Thoracic aorta (tissue), 2 donors: ENCODE measurements around the gene NRM. TPM values are rescaled to one million over a fixed set of nuclear protein-coding genes. Genes with fewer than 3 reads are reported as not detected.
A peak's percentile ranks its signal among the peaks of the same experiment; 100 is the strongest.
"Not testable (repeated sequence)": the region's sequence is repeated elsewhere in the genome, so short reads cannot be mapped to it uniquely, and the experiment has no call there.

ENCODE experiments used
- ATAC-seq: fragments of 150-250 bp; one replicate; pipeline ENCODE4 v1.8.0; 2017; ENCODE audit warnings: low read depth; ENCODE audit not compliant: insufficient number of reproducible peaks, low FRiP score
- DNase-seq: peaks from one replicate; pipeline ENCODE4 v3.0.0-alpha.2; 2020; ENCODE audit warnings: low spot score
- H3K27ac ChIP-seq, 2 donors: fragments of 200-600 bp; sonication (generic); 1 replicate in 1 of 2; 2 replicates in 1 of 2; pipeline ENCODE4 v1.5.1; 2016; ENCODE audit warnings: mild to moderate bottlenecking in 2 of 2, moderate library complexity in 2 of 2
- H3K27me3 ChIP-seq: fragments of 200-600 bp; sonication (generic); replicated peaks from 2 replicates; pipeline ENCODE4 v1.6.0; 2016; ENCODE audit warnings: mild to moderate bottlenecking; ENCODE audit not compliant: insufficient read depth
- H3K36me3 ChIP-seq: fragments of 200-600 bp; sonication (generic); one replicate; pipeline ENCODE4 v1.5.1; 2016
- H3K4me1 ChIP-seq, 2 donors: fragments of 200-600 bp; sonication (generic); 1 replicate in 1 of 2; 2 replicates in 1 of 2; pipeline versions ENCODE4 v1.5.1 to v1.6.0; 2016; ENCODE audit warnings: low read depth in 2 of 2, mild to moderate bottlenecking in 1 of 2; ENCODE audit not compliant: control insufficient read depth in 1 of 2
- H3K4me3 ChIP-seq: fragments of 200-600 bp; sonication (generic); 2 replicates; pipeline ENCODE4 v1.5.1; 2016; ENCODE audit warnings: mild to moderate bottlenecking
- H3K9me3 ChIP-seq: fragments of 200-600 bp; sonication (generic); 2 replicates; pipeline ENCODE4 v1.5.1; 2016
- total RNA-seq, 2 donors: library from RNA; depleted of rRNA; stranded (reverse); fragments of >200 nt; gene quantifications; one replicate each; pipeline versions ENCODE4 v1.1.0 to v1.2.3, GENCODE V29; 2016
- TF ChIP-seq, protein P1 (sequence below): fragments of 200-600 bp; sonication (generic); IDR thresholded peaks from one replicate; pipeline ENCODE4 v1.5.1; 2019; ENCODE audit warnings: antibody characterized with exemption

NRM gene
- total RNA-seq, 2 donors from 2014 or later: 2.3 to 17.1 TPM

DNA sequence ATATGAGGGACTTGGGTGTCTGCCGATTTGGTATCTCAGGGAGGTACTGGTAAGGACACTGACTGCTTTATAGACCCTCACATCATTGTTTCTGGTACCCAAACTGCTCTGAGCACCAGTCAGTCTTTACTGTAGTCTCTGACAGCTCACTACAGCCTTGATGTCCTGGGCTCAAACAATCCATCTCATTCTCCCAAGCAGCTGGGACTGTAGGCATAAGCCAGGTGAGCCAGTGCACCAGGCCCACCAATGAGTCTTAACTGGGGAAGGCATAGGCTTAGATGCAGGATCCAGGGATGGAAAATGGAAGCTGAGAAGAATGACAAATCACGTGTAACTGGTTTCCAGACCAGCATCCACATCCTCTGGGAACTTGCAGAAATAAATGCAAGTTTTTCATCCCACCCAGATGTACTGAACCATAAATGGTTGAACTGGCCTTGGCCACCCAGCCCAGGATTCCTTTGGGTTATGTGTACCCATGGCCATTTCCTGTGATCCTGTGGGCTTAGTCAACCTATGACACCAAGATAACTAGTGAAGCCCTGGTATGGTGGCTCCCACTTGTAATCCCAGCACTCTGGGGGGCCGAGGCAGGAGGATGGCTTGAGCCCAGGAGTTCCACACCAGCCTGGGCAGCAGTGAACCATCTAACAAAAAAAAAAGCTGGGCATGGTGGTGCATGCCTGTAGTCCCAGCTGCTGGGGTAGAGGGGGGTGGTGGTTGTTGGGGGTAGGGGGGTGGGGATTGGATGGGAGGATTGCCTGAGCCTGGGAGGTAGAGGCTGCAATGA, 35.1 kb upstream of the NRM start:
- H3K4me1 ChIP-seq: peaks cover 12 to 60% of the 10 kb centered on the region in 2 donors
- no peaks in the 10 kb centered on the region for H3K9me3 ChIP-seq
- ATAC-seq (no peak), DNase-seq (no peak)
- no peaks in the 10 kb centered on the region for H3K27me3 ChIP-seq
- H3K36me3 ChIP-seq: peaks cover 67% of the 10 kb centered on the region
- peak overlapping the region; percentile 26 to 40 for H3K27ac ChIP-seq
- TF ChIP-seq, protein P1, sequence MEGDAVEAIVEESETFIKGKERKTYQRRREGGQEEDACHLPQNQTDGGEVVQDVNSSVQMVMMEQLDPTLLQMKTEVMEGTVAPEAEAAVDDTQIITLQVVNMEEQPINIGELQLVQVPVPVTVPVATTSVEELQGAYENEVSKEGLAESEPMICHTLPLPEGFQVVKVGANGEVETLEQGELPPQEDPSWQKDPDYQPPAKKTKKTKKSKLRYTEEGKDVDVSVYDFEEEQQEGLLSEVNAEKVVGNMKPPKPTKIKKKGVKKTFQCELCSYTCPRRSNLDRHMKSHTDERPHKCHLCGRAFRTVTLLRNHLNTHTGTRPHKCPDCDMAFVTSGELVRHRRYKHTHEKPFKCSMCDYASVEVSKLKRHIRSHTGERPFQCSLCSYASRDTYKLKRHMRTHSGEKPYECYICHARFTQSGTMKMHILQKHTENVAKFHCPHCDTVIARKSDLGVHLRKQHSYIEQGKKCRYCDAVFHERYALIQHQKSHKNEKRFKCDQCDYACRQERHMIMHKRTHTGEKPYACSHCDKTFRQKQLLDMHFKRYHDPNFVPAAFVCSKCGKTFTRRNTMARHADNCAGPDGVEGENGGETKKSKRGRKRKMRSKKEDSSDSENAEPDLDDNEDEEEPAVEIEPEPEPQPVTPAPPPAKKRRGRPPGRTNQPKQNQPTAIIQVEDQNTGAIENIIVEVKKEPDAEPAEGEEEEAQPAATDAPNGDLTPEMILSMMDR: no peak
- no peak overlapping the region for H3K4me3 ChIP-seq

DNA sequence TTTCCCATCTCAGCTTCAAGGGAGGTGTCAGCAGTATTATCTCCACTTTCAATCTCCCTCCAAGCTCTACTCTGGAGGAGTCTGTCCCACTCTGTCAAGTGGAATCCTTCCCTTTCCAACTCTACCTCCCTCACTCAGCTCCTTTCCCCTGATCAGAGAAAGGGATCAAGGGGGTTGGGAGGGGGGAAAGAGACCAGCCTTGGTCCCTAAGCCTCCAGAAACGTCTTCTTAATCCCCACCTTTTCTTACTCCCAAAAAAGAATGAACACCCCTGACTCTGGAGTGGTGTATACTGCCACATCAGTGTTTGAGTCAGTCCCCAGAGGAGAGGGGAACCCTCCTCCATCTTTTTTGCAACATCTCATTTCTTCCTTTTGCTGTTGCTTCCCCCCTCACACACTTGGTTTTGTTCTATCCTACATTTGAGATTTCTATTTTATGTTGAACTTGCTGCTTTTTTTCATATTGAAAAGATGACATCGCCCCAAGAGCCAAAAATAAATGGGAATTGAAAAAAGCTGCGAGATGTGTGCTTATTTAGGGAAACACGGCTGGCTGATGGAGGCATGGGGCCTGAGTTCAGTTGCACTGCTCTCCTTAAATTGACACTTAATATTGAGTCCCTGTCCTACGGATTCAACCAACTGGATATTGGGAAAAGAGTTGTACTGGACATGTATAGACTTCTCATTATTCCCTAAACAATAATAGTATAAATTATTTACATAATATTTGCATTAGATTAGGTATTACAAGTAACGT, 34.3 kb upstream of the NRM start:
- Histone ChIP-seq H3K27ac (peak overlapping the region in 1 of 2 donors; percentile 40), H3K9me3 (no peaks in the 10 kb centered on the region), H3K4me3 (no peak overlapping the region), H3K27me3 (no peaks in the 10 kb centered on the region), H3K4me1 (peaks cover 12 to 56% of the 10 kb centered on the region in 2 donors), H3K36me3 (peaks cover 58% of the 10 kb centered on the region)
- no peak for ATAC-seq
- no peak for DNase-seq
- TF ChIP-seq, protein P1: no peak

DNA sequence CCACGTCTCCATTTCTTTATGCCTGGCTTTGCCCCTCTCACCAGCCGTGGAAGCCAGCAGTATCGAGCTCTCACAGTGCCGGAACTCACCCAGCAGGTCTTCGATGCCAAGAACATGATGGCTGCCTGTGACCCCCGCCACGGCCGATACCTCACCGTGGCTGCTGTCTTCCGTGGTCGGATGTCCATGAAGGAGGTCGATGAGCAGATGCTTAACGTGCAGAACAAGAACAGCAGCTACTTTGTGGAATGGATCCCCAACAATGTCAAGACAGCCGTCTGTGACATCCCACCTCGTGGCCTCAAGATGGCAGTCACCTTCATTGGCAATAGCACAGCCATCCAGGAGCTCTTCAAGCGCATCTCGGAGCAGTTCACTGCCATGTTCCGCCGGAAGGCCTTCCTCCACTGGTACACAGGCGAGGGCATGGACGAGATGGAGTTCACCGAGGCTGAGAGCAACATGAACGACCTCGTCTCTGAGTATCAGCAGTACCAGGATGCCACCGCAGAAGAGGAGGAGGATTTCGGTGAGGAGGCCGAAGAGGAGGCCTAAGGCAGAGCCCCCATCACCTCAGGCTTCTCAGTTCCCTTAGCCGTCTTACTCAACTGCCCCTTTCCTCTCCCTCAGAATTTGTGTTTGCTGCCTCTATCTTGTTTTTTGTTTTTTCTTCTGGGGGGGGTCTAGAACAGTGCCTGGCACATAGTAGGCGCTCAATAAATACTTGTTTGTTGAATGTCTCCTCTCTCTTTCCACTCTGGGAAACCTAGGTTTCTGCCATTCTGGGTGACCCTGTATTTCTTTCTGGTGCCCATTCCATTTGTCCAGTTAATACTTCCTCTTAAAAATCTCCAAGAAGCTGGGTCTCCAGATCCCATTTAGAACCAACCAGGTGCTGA, 33.3 kb upstream of the NRM start:
- not testable (repeated sequence) for DNase-seq, ATAC-seq, H3K27me3 ChIP-seq, H3K9me3 ChIP-seq, H3K4me3 ChIP-seq
- Histone ChIP-seq H3K36me3 (peaks cover 48% of the 10 kb centered on the region), H3K4me1 (peaks cover 18 to 63% of the 10 kb centered on the region in 2 donors), H3K27ac (peak overlapping the region in 1 of 2 donors; percentile 40)

DNA sequence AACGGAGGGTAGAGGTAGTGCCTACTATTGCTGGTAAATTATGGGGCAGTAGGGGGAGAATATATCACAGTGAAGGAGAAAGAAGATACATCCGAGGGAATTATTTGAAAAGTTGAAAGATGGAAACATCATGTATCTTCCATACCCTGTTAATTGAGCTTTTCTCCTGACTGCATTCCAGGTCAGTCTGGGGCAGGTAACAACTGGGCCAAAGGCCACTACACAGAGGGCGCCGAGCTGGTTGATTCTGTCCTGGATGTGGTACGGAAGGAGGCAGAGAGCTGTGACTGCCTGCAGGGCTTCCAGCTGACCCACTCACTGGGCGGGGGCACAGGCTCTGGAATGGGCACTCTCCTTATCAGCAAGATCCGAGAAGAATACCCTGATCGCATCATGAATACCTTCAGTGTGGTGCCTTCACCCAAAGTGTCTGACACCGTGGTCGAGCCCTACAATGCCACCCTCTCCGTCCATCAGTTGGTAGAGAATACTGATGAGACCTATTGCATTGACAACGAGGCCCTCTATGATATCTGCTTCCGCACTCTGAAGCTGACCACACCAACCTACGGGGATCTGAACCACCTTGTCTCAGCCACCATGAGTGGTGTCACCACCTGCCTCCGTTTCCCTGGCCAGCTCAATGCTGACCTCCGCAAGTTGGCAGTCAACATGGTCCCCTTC, 32.5 kb upstream of the NRM start:
- Histone ChIP-seq H3K4me1 (peaks cover 18 to 68% of the 10 kb centered on the region in 2 donors), H3K27ac (peak overlapping the region in 1 of 2 donors; percentile 65), H3K36me3 (peaks cover 44% of the 10 kb centered on the region)
- DNase-seq, ATAC-seq, H3K9me3 ChIP-seq, H3K27me3 ChIP-seq, H3K4me3 ChIP-seq: not testable (repeated sequence)

DNA sequence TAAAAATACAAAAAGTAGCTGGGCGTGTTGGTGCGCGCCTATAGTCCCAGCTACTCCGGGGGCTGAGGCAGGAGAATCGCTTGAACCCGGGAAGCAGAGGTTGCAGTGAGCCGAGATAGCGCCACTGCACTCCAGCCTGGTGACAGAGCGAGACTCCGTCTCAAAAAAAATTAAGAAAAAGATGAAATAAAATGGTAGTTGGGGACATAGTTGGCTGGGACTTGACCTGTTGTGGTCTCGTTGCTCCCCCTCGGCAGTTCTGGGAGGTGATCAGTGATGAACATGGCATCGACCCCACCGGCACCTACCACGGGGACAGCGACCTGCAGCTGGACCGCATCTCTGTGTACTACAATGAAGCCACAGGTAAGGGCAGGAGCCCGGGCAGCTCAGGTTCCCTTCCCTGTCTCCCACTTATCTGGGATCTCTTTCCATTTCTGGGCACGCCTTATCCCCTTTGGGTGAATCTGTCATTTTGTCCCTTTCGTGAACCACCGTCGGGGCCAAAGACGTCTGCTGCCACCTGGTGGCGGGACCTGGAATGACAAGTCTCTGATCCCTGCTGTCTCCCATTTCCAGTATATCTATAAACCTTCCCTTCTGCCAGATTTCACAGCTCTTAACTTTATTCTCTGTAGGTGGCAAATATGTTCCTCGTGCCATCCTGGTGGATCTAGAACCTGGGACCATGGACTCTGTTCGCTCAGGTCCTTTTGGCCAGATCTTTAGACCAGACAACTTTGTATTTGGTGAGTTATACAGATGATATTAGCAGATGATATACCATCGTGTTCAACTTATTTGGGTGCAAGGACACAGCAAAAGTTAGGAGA, 31.7 kb upstream of the NRM start:
- no peak for DNase-seq
- Histone ChIP-seq H3K9me3 (no peaks in the 10 kb centered on the region), H3K36me3 (peaks cover 38% of the 10 kb centered on the region), H3K27ac (peak overlapping the region; percentile 81 to 92), H3K27me3 (no peaks in the 10 kb centered on the region), H3K4me3 (peak overlapping the region; percentile 93), H3K4me1 (peaks cover 21 to 64% of the 10 kb centered on the region in 2 donors)
- TF ChIP-seq, protein P1: peak; percentile 98
- no peak for ATAC-seq

DNA sequence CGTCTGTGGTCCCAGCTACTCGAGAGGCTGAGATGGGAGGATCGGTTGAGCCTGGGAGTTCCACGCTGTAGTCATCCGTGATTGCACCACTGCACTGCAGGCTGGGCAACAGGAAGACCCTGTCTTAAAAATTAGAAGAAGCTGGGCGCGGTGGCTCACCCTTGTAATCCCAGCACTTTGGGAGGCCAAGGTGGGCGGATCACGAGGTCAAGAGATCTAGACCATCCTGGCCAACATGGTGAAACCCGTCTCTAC, 31.2 kb upstream of the NRM start:
- ATAC-seq, DNase-seq, H3K27me3 ChIP-seq, H3K9me3 ChIP-seq: not testable (repeated sequence)
- Histone ChIP-seq H3K4me1 (peaks cover 21 to 60% of the 10 kb centered on the region in 2 donors), H3K36me3 (peaks cover 33% of the 10 kb centered on the region), H3K27ac (peak overlapping the region; percentile 81 to 92), H3K4me3 (peak overlapping the region; percentile 93)
